HG02970 (cell line): ENCODE data around the gene MEF2A.
A peak's percentile ranks its signal among the peaks of the same experiment; 100 is the strongest.

ENCODE experiments used
- ATAC-seq: cut with Tn5 transposase; IDR thresholded peaks from one replicate; pipeline ENCODE4 v1.9.1; 2021; ENCODE audit warnings: mild to moderate bottlenecking, moderate library complexity, moderate number of reproducible peaks; ENCODE audit not compliant: unreplicated experiment, low FRiP score

The MEF2A gene

GRCh38 chr15:99683000-99683670, 117.4 kb downstream of the MEF2A start:
- ATAC-seq: no peak

- no peak for ATAC-seq
Measured at GRCh38 chr15:99686290-99686689, 120.5 kb downstream of the MEF2A start.

DNA sequence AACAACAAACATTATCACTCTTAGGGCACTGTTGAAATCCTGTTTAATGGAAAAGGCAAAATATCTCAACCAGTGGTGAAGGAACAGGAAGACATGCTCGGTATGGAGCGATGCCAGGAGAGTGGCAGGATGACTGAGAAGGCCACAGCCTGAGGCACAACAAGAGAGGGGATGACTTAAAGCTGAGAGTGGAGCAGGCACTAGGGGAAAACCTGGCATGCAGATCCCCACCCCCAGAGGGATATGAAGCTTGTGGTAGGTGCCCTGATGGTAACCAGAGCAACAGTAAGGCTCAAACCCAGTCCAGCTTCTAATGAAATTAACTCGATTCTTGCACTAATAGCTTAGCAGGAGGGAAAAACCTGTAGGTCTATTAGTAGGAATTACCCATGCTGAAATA, 127.0 kb downstream of the MEF2A start:
- no peak for ATAC-seq

DNA sequence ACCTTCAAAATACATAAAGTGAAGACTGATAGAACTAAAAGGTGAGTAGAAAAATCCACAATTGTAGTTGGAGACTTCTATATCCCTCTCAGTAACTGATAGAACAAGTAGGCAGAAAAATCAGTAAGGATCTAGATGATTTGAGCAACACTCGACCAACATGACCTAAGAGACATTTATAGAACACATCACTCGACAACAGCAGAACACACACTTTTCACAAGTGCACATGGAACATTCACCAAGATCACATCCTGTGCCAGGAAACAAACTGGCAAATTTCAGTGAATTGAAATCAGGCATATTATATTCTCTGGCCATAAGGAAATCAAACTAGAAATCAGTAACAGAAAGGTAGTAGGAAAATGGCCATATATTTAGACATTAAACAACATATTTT, 130.3 kb downstream of the MEF2A start:
- ATAC-seq: no peak

- ATAC-seq: no peak
Measured at GRCh38 chr15:99702895-99703602, 137.3 kb downstream of the MEF2A start.

DNA sequence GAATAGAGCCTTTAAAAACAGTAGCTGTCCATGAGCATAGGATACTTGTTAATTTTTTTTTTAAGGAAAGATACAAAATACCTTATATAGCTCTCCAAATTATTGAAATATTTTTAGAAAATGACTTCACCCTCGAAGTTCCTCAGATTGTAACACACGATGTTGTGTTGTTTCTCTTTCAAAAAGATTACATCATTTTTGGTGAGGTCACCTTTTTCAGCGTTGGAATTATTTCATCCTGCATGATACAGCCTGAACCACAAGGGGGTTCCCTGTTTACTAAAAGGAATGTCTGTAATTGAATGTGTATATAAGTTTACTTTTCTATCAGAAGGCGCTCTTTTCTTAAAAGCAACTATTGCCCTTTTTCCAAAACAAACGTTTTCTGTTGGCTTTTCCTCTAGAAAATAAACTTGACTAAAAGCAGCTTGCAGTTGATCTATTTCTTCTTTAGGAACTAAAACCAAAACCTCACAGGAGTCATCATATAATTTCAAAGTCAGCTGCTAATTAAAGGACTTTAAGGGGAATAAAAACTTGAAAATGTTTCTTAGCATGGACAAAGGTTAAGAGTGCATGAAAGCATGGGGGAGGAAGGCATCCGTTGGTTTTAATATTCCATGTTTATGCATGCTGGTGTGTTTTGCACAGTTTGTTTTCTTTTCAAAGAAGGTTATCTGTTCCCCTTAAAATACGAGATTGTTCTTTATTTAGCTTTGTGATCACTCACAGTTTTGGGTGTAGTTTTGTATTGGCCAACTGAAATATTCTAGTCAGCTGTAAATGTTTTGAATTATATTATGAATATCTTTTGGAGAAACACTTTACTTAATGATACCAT, 138.0 kb downstream of the MEF2A start:
- no peak for ATAC-seq

DNA sequence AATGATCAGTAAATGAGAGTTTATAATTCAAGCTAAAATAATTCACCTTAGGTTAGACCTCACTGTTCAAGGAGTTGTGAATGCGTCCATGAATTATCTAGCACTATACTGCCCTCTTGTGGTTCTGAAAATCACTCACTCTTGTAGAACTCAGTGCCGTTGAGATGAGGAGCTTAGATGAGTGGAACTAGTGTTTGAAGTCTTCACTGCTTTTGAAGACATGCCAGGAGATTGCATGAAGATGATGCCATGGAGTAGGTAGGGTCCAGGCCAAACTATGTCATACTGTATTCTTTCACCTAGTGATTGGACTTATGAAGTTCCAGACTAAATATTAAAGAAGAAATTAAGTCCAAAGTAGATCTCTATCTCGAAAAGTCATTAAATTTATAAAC, 138.7 kb downstream of the MEF2A start:
- ATAC-seq: no peak

DNA sequence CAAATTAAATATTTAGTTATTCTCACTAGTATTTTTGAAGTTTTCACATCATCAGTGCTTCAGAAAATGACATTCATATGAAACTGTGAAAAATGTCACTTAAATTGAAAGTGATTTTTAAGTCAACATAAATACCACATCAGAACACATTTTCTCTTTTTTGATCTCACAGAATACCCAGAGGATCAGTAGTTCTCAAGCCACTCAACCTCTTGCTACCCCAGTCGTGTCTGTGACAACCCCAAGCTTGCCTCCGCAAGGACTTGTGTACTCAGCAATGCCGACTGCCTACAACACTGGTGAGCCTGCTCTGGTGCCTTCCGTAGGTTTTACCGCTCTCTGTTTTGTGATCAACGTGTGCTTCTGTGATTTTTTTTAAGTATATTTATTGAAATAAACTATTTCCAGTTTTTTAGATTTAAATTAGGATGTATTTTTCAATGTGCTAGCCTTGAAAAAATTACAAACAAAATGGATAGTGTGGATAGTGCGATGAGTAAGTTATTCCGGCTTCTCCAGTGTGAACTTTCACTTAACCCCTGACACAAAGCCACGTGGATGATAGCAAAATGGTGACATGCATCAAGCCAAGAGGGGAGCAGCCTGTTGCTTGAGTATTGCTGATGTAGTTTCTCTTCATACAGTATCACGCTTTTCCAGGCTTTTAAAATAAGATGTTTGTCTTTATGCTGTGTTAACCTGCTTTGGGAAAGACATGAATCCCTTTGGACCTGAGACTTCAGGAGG, 140.9 kb downstream of the MEF2A start:
- ATAC-seq: no peak

DNA sequence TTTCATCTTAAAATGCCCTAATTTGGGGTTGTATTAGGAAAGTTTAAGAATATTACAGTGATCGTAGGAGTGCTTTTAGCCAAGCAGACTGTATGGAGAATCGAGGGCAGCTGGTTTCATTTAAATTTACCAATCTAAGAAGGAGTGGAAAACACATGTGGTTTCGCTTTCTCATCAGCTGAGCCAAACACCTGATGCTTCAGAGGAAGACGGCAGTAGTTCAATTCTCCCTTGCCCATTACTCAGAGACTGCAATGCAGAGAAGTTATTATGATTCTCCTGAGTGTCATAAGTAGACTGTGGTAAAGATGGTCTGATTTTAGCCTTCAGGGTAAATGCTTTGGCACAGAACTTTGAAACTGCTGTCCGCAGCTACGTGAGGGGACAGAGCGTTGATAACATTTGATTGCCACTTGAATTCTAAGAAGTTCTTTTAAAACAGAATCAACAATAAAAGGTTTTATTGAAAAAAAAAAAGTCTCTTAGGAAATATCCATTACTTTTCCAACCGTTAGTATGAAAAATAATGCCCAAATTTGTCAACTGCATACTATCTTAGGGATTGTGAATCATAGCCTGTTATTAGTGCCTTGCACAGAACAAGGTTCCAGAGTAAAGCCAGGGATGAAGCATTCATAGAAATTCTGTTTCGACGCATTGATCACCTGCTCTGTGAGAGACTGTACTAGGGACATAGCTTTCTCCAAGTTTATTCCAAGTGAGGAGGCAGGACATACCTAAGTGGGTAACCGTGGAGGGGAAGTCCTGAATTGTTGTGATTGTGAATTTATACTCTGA, 141.9 kb downstream of the MEF2A start:
- ATAC-seq: no peak

DNA sequence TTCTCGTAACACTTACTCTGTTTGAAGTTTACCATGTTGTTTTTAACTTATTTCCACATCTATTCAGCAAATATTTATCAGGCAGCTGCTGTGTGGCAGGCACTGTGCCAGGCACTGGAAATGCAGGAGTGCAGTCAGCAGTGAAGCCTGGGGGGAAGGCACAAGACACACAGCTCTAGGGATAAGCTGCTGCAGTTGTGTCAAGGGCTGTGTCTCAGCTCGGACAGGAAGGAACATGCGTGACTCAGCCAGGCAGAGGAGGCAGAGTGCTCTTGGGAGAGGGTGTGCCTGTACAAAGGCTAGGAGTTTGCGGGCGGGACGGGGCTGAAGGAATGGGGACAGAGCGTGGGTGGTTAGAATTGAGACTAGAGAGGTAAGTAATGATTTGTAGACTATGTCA, 142.8 kb downstream of the MEF2A start:
- ATAC-seq: no peak

DNA sequence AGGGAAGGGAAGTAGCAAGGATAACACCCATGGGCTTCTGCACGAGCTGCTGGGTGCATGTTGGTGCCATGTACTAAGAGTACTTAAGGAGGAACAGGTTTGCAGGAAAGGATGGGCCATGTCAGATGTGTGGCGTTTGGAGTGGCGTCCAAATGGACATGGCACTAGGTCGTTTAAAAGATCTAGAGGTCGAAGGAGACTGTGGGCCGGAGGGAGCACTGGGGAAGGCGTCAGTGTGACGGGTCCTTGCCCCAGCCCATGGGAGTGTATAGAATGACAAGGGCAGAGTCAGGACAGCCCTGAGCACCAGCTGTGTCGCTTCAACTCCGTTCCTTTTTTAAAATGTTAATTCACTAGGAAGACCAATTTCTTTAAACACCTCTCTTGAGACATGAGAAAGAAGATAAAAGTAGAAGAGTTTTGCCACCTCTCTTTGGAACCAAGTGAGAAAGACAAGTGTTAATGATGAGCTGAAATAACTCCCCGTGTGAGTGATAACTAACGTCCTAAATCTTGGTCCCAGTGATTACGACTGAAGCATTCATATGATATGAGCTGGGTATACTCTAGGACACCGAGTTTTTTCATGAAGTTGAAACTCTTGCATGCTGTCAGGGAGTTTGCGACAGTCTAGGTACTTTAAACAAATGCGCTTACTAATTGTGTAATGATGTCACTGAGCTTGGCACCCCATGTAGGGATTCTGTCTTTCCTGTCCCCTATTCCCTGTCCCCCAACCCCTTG, 143.6 kb downstream of the MEF2A start:
- no peak for ATAC-seq

GRCh38 chr15:99711625-99712024, 145.8 kb downstream of the MEF2A start:
- no peak for ATAC-seq

GRCh38 chr15:99712415-99712814, 146.6 kb downstream of the MEF2A start:
- no peak for ATAC-seq

GRCh38 chr15:99716540-99717095, 150.8 kb downstream of the MEF2A start:
- no peak for ATAC-seq

DNA sequence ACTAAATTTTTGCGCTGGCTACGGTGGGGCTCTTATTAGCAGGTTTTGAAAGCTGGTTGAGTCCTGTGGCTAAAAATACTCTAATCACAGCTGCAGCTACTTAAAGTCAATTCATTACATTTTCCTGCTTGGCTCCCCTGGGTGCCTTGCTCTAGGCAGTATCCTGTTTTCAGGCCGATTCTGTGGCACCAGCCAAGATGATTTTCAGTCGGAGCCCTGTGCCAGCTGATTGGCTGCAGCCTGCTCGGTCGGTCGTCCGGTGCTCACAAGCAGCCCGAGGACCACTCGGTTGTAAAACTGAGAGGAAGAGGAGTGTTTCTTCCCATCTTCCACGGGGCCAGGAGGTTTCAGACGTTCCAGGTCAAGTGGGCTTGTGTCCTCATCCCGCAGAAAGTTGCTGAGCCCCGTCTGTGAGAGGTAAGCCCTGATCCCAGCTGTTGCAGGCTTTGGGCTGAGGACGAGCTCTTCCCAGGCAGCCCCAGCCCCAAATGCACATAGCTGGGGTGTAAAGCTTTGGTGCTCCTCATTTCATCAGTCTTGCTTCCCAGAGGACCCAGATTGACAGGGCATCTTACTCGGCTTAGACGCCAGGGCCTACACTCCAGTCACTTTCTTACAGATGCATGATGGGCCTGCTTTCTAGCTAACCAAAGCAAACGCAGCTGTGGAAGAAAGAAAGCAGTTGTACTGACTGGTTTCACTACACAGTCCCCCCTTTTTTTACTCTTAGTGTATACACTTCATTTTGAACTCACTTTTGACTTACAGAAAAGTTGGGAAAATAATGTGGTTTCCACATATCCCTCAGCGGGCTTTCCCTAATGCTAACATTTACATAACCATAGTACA, 151.6 kb downstream of the MEF2A start:
- no peak for ATAC-seq

DNA sequence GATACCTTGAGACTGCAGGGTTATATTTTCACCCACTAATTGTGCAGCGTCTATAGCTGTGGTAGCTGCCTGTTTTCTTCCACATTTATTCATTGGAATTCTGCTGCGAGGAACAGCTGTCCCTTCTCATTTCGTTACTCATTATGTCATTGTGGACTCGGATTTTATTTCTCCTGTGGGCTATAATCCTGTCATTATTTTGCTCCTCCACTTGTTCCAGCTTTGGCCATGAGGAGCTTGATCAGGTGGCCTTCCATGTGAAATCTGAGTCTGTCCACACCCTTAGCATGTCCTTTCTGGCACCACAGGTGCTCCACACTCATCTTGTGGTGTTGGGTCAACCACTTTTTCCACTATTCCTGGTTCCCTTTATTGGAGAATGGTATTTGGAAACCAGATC, 152.6 kb downstream of the MEF2A start:
- no peak for ATAC-seq

DNA sequence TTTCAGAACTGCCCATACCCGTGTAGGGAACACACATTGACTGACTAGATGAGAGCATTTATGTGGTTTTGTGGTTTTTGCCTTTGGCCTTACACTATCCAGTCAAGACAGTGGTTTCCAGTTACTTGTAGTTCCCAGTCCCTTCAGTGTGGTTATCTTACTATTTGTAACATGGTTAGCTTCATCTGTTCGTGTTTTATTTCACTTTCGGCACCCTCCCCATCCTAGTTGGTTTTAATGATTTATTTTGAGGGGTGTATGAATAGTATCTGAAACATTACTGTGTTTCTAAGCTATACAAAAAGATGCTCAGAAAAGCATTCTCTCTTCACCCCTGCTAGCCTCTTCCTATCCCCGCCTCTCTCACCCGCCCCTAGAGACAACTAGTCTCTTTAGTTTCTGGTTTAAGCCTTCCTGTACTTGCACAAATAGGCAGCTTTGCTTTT, 153.3 kb downstream of the MEF2A start:
- peak; percentile 72 for ATAC-seq

GRCh38 chr15:99720533-99720932, 154.7 kb downstream of the MEF2A start:
- no peak for ATAC-seq
